Activated naive CD8-positive, alpha-beta T cell (primary cell): ENCODE data around the gene APEH.

Experiments
- H3K27ac Mint-ChIP-seq: one replicate; pipeline ENCODE4 v1.8.0; 2021; ENCODE audit warnings: mixed read lengths
- H3K27me3 Mint-ChIP-seq: one replicate; pipeline ENCODE4 v1.8.0; 2021; ENCODE audit warnings: mixed read lengths
- H3K36me3 Mint-ChIP-seq: one replicate; pipeline ENCODE4 v1.8.0; 2021; ENCODE audit warnings: mixed read lengths
- H3K4me1 Mint-ChIP-seq: one replicate; pipeline ENCODE4 v1.8.0; 2021; ENCODE audit warnings: low read depth, mixed read lengths
- H3K4me3 Mint-ChIP-seq: one replicate; pipeline ENCODE4 v1.8.0; 2021; ENCODE audit warnings: mild to moderate bottlenecking, mixed read lengths
- H3K9me3 Mint-ChIP-seq: one replicate; pipeline ENCODE4 v1.8.0; 2021; ENCODE audit warnings: low read depth, mixed read lengths

Gene APEH

GRCh38 chr3:49642708-49643145 lies 31.4 kb upstream of the APEH start:
- no peaks in the 10 kb centered on the region for H3K27me3 Mint-ChIP-seq
- no peak overlapping the region for H3K4me3 Mint-ChIP-seq
- H3K9me3 Mint-ChIP-seq = no peaks in the 10 kb centered on the region
- no peaks in the 10 kb centered on the region for H3K4me1 Mint-ChIP-seq
- H3K36me3 Mint-ChIP-seq = no peaks in the 10 kb centered on the region
- H3K27ac Mint-ChIP-seq = no peak overlapping the region

- no peaks in the 10 kb centered on the region for H3K27me3 Mint-ChIP-seq
- no peak overlapping the region for H3K4me3 Mint-ChIP-seq
- H3K9me3 Mint-ChIP-seq = no peaks in the 10 kb centered on the region
- H3K36me3 Mint-ChIP-seq = no peaks in the 10 kb centered on the region
- no peaks in the 10 kb centered on the region for H3K4me1 Mint-ChIP-seq
- no peak overlapping the region for H3K27ac Mint-ChIP-seq
Measured at GRCh38 chr3:49644684-49645083, 29.5 kb upstream of the APEH start.

GRCh38 chr3:49646236-49646635 lies 27.9 kb upstream of the APEH start:
- H3K27me3 Mint-ChIP-seq = no peaks in the 10 kb centered on the region
- no peaks in the 10 kb centered on the region for H3K9me3 Mint-ChIP-seq
- H3K4me3 Mint-ChIP-seq = no peak overlapping the region
- H3K36me3 Mint-ChIP-seq = no peaks in the 10 kb centered on the region
- no peaks in the 10 kb centered on the region for H3K4me1 Mint-ChIP-seq
- H3K27ac Mint-ChIP-seq = no peak overlapping the region

GRCh38 chr3:49647741-49648140 lies 26.4 kb upstream of the APEH start:
- Mint-ChIP-seq H3K4me3 (no peak overlapping the region), H3K27ac (no peak overlapping the region), H3K9me3 (no peaks in the 10 kb centered on the region), H3K27me3 (no peaks in the 10 kb centered on the region), H3K36me3 (no peaks in the 10 kb centered on the region), H3K4me1 (no peaks in the 10 kb centered on the region)

- H3K9me3 Mint-ChIP-seq = no peaks in the 10 kb centered on the region
- H3K27ac Mint-ChIP-seq = no peak overlapping the region
- no peak overlapping the region for H3K4me3 Mint-ChIP-seq
- H3K36me3 Mint-ChIP-seq = no peaks in the 10 kb centered on the region
- no peaks in the 10 kb centered on the region for H3K4me1 Mint-ChIP-seq
- no peaks in the 10 kb centered on the region for H3K27me3 Mint-ChIP-seq
Measured at GRCh38 chr3:49648354-49649019, 25.7 kb upstream of the APEH start.

GRCh38 chr3:49649576-49649975 lies 24.6 kb upstream of the APEH start:
- Mint-ChIP-seq H3K4me3 (no peak overlapping the region), H3K4me1 (no peaks in the 10 kb centered on the region), H3K36me3 (no peaks in the 10 kb centered on the region), H3K27me3 (no peaks in the 10 kb centered on the region), H3K27ac (no peak overlapping the region), H3K9me3 (no peaks in the 10 kb centered on the region)

- no peaks in the 10 kb centered on the region for H3K4me1 Mint-ChIP-seq
- H3K27me3 Mint-ChIP-seq = no peaks in the 10 kb centered on the region
- no peaks in the 10 kb centered on the region for H3K9me3 Mint-ChIP-seq
- H3K36me3 Mint-ChIP-seq = no peaks in the 10 kb centered on the region
- no peak overlapping the region for H3K27ac Mint-ChIP-seq
- no peak overlapping the region for H3K4me3 Mint-ChIP-seq
Measured at GRCh38 chr3:49650177-49650576, 24.0 kb upstream of the APEH start.

GRCh38 chr3:49650637-49651036 lies 23.5 kb upstream of the APEH start:
- Mint-ChIP-seq H3K27ac (no peak overlapping the region), H3K36me3 (no peaks in the 10 kb centered on the region), H3K4me3 (no peak overlapping the region), H3K4me1 (no peaks in the 10 kb centered on the region), H3K27me3 (no peaks in the 10 kb centered on the region), H3K9me3 (no peaks in the 10 kb centered on the region)

- Mint-ChIP-seq H3K27me3 (no peaks in the 10 kb centered on the region), H3K36me3 (no peaks in the 10 kb centered on the region), H3K27ac (no peak overlapping the region), H3K4me3 (no peak overlapping the region), H3K9me3 (no peaks in the 10 kb centered on the region), H3K4me1 (no peaks in the 10 kb centered on the region)
Measured at GRCh38 chr3:49652218-49652902, 21.8 kb upstream of the APEH start.

GRCh38 chr3:49652903-49653415 lies 21.2 kb upstream of the APEH start:
- Mint-ChIP-seq H3K27me3 (no peaks in the 10 kb centered on the region), H3K27ac (no peak overlapping the region), H3K36me3 (no peaks in the 10 kb centered on the region), H3K4me3 (no peak overlapping the region), H3K9me3 (no peaks in the 10 kb centered on the region), H3K4me1 (no peaks in the 10 kb centered on the region)

GRCh38 chr3:49653621-49654020 lies 20.5 kb upstream of the APEH start:
- no peaks in the 10 kb centered on the region for H3K9me3 Mint-ChIP-seq
- H3K27ac Mint-ChIP-seq = no peak overlapping the region
- no peaks in the 10 kb centered on the region for H3K36me3 Mint-ChIP-seq
- no peaks in the 10 kb centered on the region for H3K27me3 Mint-ChIP-seq
- H3K4me3 Mint-ChIP-seq = no peak overlapping the region
- H3K4me1 Mint-ChIP-seq = no peaks in the 10 kb centered on the region

GRCh38 chr3:49654176-49654825 lies 19.9 kb upstream of the APEH start:
- no peaks in the 10 kb centered on the region for H3K27me3 Mint-ChIP-seq

GRCh38 chr3:49654955-49655556 lies 19.1 kb upstream of the APEH start:
- H3K36me3 Mint-ChIP-seq = no peaks in the 10 kb centered on the region
- no peaks in the 10 kb centered on the region for H3K4me1 Mint-ChIP-seq
- no peaks in the 10 kb centered on the region for H3K9me3 Mint-ChIP-seq
- H3K27me3 Mint-ChIP-seq = no peaks in the 10 kb centered on the region
- H3K27ac Mint-ChIP-seq = no peak overlapping the region
- H3K4me3 Mint-ChIP-seq = no peak overlapping the region

More at GRCh38 chr3:49654176-49654825, 19.9 kb upstream of the APEH start:
- H3K4me1 Mint-ChIP-seq = no peaks in the 10 kb centered on the region
- H3K9me3 Mint-ChIP-seq = no peaks in the 10 kb centered on the region
- H3K4me3 Mint-ChIP-seq = no peak overlapping the region
- H3K36me3 Mint-ChIP-seq = no peaks in the 10 kb centered on the region
- H3K27ac Mint-ChIP-seq = no peak overlapping the region

- Mint-ChIP-seq H3K4me3 (no peak overlapping the region), H3K4me1 (no peaks in the 10 kb centered on the region), H3K9me3 (no peaks in the 10 kb centered on the region), H3K36me3 (no peaks in the 10 kb centered on the region), H3K27ac (no peak overlapping the region), H3K27me3 (no peaks in the 10 kb centered on the region)
Measured at GRCh38 chr3:49655731-49656285, 18.3 kb upstream of the APEH start.
